Activated naive CD4-positive, alpha-beta T cell treated with anti-CD3 and anti-CD28 coated beads for 36 hours (primary cell): Measurements from ENCODE around the gene DDAH1. TPM values are rescaled to one million over a fixed set of nuclear protein-coding genes. Genes with fewer than 3 reads are reported as not detected.

Source experiments
- CTCF ChIA-PET: fragments of 350-600 bp; sonication (Branson Sonifier 250); formaldehyde crosslinking; loops from one replicate; lab custom pipeline; 2021; ENCODE audit warnings: antibody characterized with exemption; lab: Charles Lee
- DNase-seq: peaks from one replicate; pipeline ENCODE4 v3.0.0-alpha.2; 2020
- H3K27ac Mint-ChIP-seq: one replicate; pipeline ENCODE4 v1.8.0; 2021; ENCODE audit warnings: mild to moderate bottlenecking, mixed read lengths
- H3K27me3 Mint-ChIP-seq: one replicate; pipeline ENCODE4 v1.8.0; 2021; ENCODE audit warnings: low read depth, mixed read lengths
- H3K36me3 Mint-ChIP-seq: one replicate; pipeline ENCODE4 v1.8.0; 2021; ENCODE audit warnings: low read depth, mixed read lengths
- H3K4me1 Mint-ChIP-seq: one replicate; pipeline ENCODE4 v1.8.0; 2021; ENCODE audit warnings: low read depth, mixed read lengths
- H3K4me3 Mint-ChIP-seq: one replicate; pipeline ENCODE4 v1.8.0; 2021; ENCODE audit warnings: mild to moderate bottlenecking, moderate library complexity, mixed read lengths
- H3K9me3 Mint-ChIP-seq: one replicate; pipeline ENCODE4 v1.8.0; 2021; ENCODE audit warnings: mixed read lengths
- intact Hi-C: fragments of 100-400 bp; cut with micrococcal nuclease; formaldehyde crosslinking; loops from one replicate; pipeline ENCODE4 v1.15.1; 2023
- total RNA-seq, 2 experiments: library from RNA; stranded (reverse); gene quantifications; one replicate each; pipeline ENCODE4 v1.2.3, GENCODE V29; 2021

DDAH1 gene
- total RNA-seq, 2 experiments from 2014 or later: not detected

GRCh38 chr1:85427849-85428248 lies 37.1 kb downstream of the DDAH1 start:
- Mint-ChIP-seq H3K9me3 (peaks cover 4% of the 10 kb centered on the region), H3K4me1 (no peaks in the 10 kb centered on the region), H3K36me3 (no peaks in the 10 kb centered on the region), H3K27ac (no peak overlapping the region), H3K4me3 (no peak overlapping the region), H3K27me3 (peaks cover 2% of the 10 kb centered on the region)
- intact Hi-C loops: no loop called here
- CTCF ChIA-PET: interaction anchor here (1.1 kb wide), 1 partner anchor 206 kb away, joined by 5 read pairs; no protein-coding TSS in a partner anchor
- DNase-seq: no peak

GRCh38 chr1:85427331-85427730 lies 37.6 kb downstream of the DDAH1 start:
- Mint-ChIP-seq H3K27ac (no peak overlapping the region), H3K4me3 (no peak overlapping the region), H3K9me3 (peaks cover 4% of the 10 kb centered on the region), H3K36me3 (no peaks in the 10 kb centered on the region), H3K27me3 (peaks cover 2% of the 10 kb centered on the region), H3K4me1 (no peaks in the 10 kb centered on the region)
- CTCF ChIA-PET: interaction anchor here (0.6 kb wide), 1 partner anchor 26 kb away, joined by 3 read pairs; no protein-coding TSS in a partner anchor
- intact Hi-C loops: no loop called here
- DNase-seq: no peak

GRCh38 chr1:85421179-85421578 lies 43.8 kb downstream of the DDAH1 start:
- intact Hi-C loops: no loop called here
- DNase-seq: no peak
- Mint-ChIP-seq H3K27ac (no peak overlapping the region), H3K4me1 (no peaks in the 10 kb centered on the region), H3K4me3 (no peak overlapping the region), H3K36me3 (no peaks in the 10 kb centered on the region), H3K9me3 (peaks cover 5% of the 10 kb centered on the region), H3K27me3 (peaks cover 2% of the 10 kb centered on the region)
- CTCF ChIA-PET: no interaction called here

GRCh38 chr1:85420199-85420598 lies 44.8 kb downstream of the DDAH1 start:
- Mint-ChIP-seq H3K4me3 (no peak overlapping the region), H3K9me3 (peaks cover 5% of the 10 kb centered on the region), H3K4me1 (no peaks in the 10 kb centered on the region), H3K27ac (no peak overlapping the region), H3K36me3 (no peaks in the 10 kb centered on the region), H3K27me3 (peaks cover 2% of the 10 kb centered on the region)
- CTCF ChIA-PET: no interaction called here
- DNase-seq: no peak
- intact Hi-C loops: no loop called here

- Mint-ChIP-seq H3K36me3 (no peaks in the 10 kb centered on the region), H3K4me1 (no peaks in the 10 kb centered on the region), H3K9me3 (peaks cover 5% of the 10 kb centered on the region), H3K4me3 (no peak overlapping the region), H3K27ac (no peak overlapping the region), H3K27me3 (peaks cover 2% of the 10 kb centered on the region)
- CTCF ChIA-PET: no interaction called here
- no peak for DNase-seq
- intact Hi-C loops: no loop called here
Measured at GRCh38 chr1:85417876-85418275, 47.1 kb downstream of the DDAH1 start.

GRCh38 chr1:85417017-85417416 lies 47.9 kb downstream of the DDAH1 start:
- CTCF ChIA-PET: no interaction called here
- no peak for DNase-seq
- Mint-ChIP-seq H3K4me1 (no peaks in the 10 kb centered on the region), H3K27ac (no peak overlapping the region), H3K9me3 (peaks cover 5% of the 10 kb centered on the region), H3K4me3 (no peak overlapping the region), H3K27me3 (peaks cover 2% of the 10 kb centered on the region), H3K36me3 (no peaks in the 10 kb centered on the region)
- intact Hi-C loops: no loop called here

GRCh38 chr1:85413169-85413568 lies 51.8 kb downstream of the DDAH1 start:
- Mint-ChIP-seq H3K4me1 (no peaks in the 10 kb centered on the region), H3K27ac (no peak overlapping the region), H3K4me3 (no peak overlapping the region), H3K9me3 (no peaks in the 10 kb centered on the region), H3K36me3 (no peaks in the 10 kb centered on the region), H3K27me3 (peaks cover 2% of the 10 kb centered on the region)
- intact Hi-C loops: no loop called here
- CTCF ChIA-PET: no interaction called here
- no peak for DNase-seq

- H3K27me3 Mint-ChIP-seq: peaks cover 2% of the 10 kb centered on the region
- H3K4me3 Mint-ChIP-seq: no peak overlapping the region
- no peaks in the 10 kb centered on the region for H3K4me1 Mint-ChIP-seq
- H3K36me3 Mint-ChIP-seq: no peaks in the 10 kb centered on the region
- DNase-seq: no peak
- intact Hi-C loops: no loop called here
- CTCF ChIA-PET: no interaction called here
- no peaks in the 10 kb centered on the region for H3K9me3 Mint-ChIP-seq
- H3K27ac Mint-ChIP-seq: no peak overlapping the region
Measured at GRCh38 chr1:85411567-85412305, 53.2 kb downstream of the DDAH1 start.

GRCh38 chr1:85409516-85409915 lies 55.4 kb downstream of the DDAH1 start:
- Mint-ChIP-seq H3K27ac (no peak overlapping the region), H3K4me1 (no peaks in the 10 kb centered on the region), H3K27me3 (peaks cover under 1% of the 10 kb centered on the region), H3K9me3 (no peaks in the 10 kb centered on the region), H3K36me3 (no peaks in the 10 kb centered on the region), H3K4me3 (no peak overlapping the region)
- intact Hi-C loops: no loop called here
- CTCF ChIA-PET: no interaction called here
- no peak for DNase-seq

- no peaks in the 10 kb centered on the region for H3K27me3 Mint-ChIP-seq
- CTCF ChIA-PET: no interaction called here
- intact Hi-C loops: no loop called here
- no peaks in the 10 kb centered on the region for H3K4me1 Mint-ChIP-seq
- no peaks in the 10 kb centered on the region for H3K36me3 Mint-ChIP-seq
- H3K27ac Mint-ChIP-seq: no peak overlapping the region
- H3K9me3 Mint-ChIP-seq: no peaks in the 10 kb centered on the region
- no peak for DNase-seq
- no peak overlapping the region for H3K4me3 Mint-ChIP-seq
Measured at GRCh38 chr1:85407746-85408377, 57.1 kb downstream of the DDAH1 start.

GRCh38 chr1:85406887-85407533 lies 57.9 kb downstream of the DDAH1 start:
- no peaks in the 10 kb centered on the region for H3K4me1 Mint-ChIP-seq
- no peak overlapping the region for H3K27ac Mint-ChIP-seq
- intact Hi-C loops: no loop called here
- CTCF ChIA-PET: no interaction called here
- DNase-seq: no peak
- no peaks in the 10 kb centered on the region for H3K27me3 Mint-ChIP-seq
- no peaks in the 10 kb centered on the region for H3K9me3 Mint-ChIP-seq
- H3K4me3 Mint-ChIP-seq: no peak overlapping the region
- H3K36me3 Mint-ChIP-seq: no peaks in the 10 kb centered on the region

- H3K27ac Mint-ChIP-seq: no peak overlapping the region
- H3K36me3 Mint-ChIP-seq: no peaks in the 10 kb centered on the region
- no peak overlapping the region for H3K4me3 Mint-ChIP-seq
- no peaks in the 10 kb centered on the region for H3K4me1 Mint-ChIP-seq
- intact Hi-C loops: no loop called here
- CTCF ChIA-PET: interaction anchor here (0.7 kb wide), 1 partner anchor 175 kb away, joined by 5 read pairs; no protein-coding TSS in a partner anchor
- DNase-seq: no peak
- no peaks in the 10 kb centered on the region for H3K9me3 Mint-ChIP-seq
- H3K27me3 Mint-ChIP-seq: no peaks in the 10 kb centered on the region
Measured at GRCh38 chr1:85406081-85406480, 58.9 kb downstream of the DDAH1 start.
